SKM-1 treated with dmso at 0.1 percent for 144 hours (cell line): ENCODE data around the gene BTNL3.
"Not testable (repeated sequence)": the region's sequence is repeated elsewhere in the genome, so short reads cannot be mapped to it uniquely, and the experiment has no call there.

Experiments used
- DNase-seq: peaks from one replicate; lab custom pipeline; 2025; ENCODE audit not compliant: unreplicated experiment; lab: John Stamatoyannopoulos, UW

BTNL3 gene

GRCh38 chr5:180988592-180988991 lies at the start of gene BTNL3:
Gene BTNL3 (plus strand): TSS chr5:180988846. CDS start chr5:180989029, 183 bp downstream.
- no peak for DNase-seq

GRCh38 chr5:180950291-180950949 lies 38.2 kb upstream of the BTNL3 start:
- DNase-seq = no peak

GRCh38 chr5:180959661-180960060 lies 29.0 kb upstream of the BTNL3 start:
- DNase-seq = no peak

- no peak for DNase-seq
Observed at GRCh38 chr5:180960209-180960608, 28.4 kb upstream of the BTNL3 start.

- DNase-seq = no peak
Observed at GRCh38 chr5:180969406-180969805, 19.2 kb upstream of the BTNL3 start.

GRCh38 chr5:180970336-180970735 lies 18.3 kb upstream of the BTNL3 start:
- no peak for DNase-seq

GRCh38 chr5:180970875-180971274 lies 17.8 kb upstream of the BTNL3 start:
- no peak for DNase-seq

- no peak for DNase-seq
Observed at GRCh38 chr5:180974612-180975315, 13.9 kb upstream of the BTNL3 start.

GRCh38 chr5:180975338-180975737 lies 13.3 kb upstream of the BTNL3 start:
- no peak for DNase-seq

GRCh38 chr5:180976518-180976917 lies 12.1 kb upstream of the BTNL3 start:
- no peak for DNase-seq

- no peak for DNase-seq
Observed at GRCh38 chr5:180977852-180978251, 10.8 kb upstream of the BTNL3 start.

GRCh38 chr5:180982008-180982741 lies 6.5 kb upstream of the BTNL3 start:
- DNase-seq = no peak

GRCh38 chr5:180988016-180988415 lies 630 bp upstream of the BTNL3 start:
- DNase-seq = no peak

GRCh38 chr5:180990086-180990881 lies 1.6 kb downstream of the BTNL3 start:
- DNase-seq = no peak

- no peak for DNase-seq
Observed at GRCh38 chr5:180990882-180991242, 2.2 kb downstream of the BTNL3 start.

- no peak for DNase-seq
Observed at GRCh38 chr5:181001947-181002346, 13.3 kb downstream of the BTNL3 start.

- DNase-seq = no peak
Observed at GRCh38 chr5:181005791-181006190, 17.1 kb downstream of the BTNL3 start.

GRCh38 chr5:181008136-181008535 lies 19.5 kb downstream of the BTNL3 start:
- DNase-seq = no peak

GRCh38 chr5:181010018-181010417 lies 21.4 kb downstream of the BTNL3 start:
- not testable (repeated sequence) for DNase-seq

- not testable (repeated sequence) for DNase-seq
Observed at GRCh38 chr5:181014654-181015053, 26.0 kb downstream of the BTNL3 start.

GRCh38 chr5:181017448-181017847 lies 28.8 kb downstream of the BTNL3 start:
- not testable (repeated sequence) for DNase-seq
